Stimulated activated CD4-positive, alpha-beta T cell treated with anti-CD3 and anti-CD28 coated beads, Interleukin-4, amount 100 ng/mL, for 48 hours (primary cell): ENCODE results near the gene CHRNB2.

Experiments
- DNase-seq, 2 donors: peaks; one replicate each; pipeline ENCODE4 v3.0.0-alpha.2; 2020; ENCODE audit warnings: low read depth in 2 of 2

The CHRNB2 gene

GRCh38 chr1:154609398-154610380, 42.1 kb downstream of the CHRNB2 start:
- DNase-seq, result peak; percentile 25 to 40

DNA sequence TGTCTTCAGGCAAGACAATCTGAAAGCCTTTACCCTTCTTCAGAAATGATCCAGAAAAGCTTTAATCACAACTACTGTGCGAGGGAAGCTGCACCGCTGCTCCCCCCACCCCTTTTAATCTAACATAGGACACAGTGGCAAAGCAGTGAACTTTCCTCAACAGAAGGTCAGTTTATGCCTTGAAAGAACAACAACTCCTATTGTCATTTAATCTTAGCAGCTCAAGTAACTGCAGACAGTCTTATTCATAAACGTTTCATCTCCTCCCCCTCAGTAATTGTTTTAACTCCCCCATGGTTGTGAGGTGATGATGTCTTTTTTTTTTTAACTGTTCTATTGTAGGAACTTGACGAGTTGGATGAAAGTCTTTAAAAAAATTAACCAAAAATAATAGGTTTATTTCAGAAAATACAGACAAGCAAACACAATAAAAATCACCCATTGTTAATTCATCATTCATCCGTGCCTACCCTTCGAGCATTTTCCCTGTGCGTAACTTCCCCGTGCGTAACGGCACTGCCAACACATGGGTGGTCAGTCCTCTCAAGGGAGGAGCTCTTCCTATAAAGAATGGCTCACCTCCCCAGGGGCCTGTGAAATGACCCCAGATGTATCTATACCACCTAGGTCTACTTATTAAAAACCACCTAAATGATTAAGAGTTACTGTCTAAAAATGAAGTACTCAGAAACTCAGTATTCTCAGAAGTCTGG, 43.7 kb downstream of the CHRNB2 start:
- no peak for DNase-seq

DNA sequence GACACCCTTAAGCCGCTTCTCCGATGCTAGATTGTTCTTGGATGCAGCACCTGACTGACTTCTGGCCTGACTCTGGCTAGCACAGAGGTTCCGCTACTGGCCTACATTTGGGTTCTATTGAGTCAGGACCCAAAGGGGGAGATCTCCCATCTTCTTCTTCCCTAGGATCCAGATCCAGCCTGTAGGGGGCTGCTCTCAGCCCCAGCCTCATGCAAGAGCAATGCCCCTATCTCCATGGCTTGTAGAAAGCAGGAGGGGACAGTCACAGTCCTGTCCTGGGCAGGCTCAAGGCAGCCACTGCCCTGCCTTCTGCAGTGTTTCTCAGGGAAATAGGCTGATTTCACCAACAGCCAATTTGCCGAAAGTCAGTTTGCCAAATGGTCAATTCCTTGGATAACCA, 46.7 kb downstream of the CHRNB2 start:
- DNase-seq, result no peak

DNA sequence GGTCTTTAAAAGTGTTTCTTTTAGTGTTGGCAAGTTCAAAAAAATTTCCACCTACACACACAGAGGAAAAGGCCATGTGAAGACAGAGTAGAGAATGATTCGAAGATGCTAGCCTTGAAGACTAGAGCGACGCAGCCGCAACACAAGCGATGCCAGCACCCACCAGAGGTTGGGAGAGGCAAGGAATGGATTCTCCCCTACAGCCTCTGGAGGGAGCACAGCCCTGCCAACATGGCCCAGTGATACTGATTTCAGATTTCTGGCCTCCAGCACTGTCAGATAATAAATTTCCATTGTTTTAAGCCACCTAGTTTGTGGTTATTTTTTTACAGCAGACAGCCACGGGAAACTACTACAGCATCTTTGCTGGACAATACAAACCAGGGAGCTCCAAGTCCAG, 47.3 kb downstream of the CHRNB2 start:
- DNase-seq, result no peak

DNA sequence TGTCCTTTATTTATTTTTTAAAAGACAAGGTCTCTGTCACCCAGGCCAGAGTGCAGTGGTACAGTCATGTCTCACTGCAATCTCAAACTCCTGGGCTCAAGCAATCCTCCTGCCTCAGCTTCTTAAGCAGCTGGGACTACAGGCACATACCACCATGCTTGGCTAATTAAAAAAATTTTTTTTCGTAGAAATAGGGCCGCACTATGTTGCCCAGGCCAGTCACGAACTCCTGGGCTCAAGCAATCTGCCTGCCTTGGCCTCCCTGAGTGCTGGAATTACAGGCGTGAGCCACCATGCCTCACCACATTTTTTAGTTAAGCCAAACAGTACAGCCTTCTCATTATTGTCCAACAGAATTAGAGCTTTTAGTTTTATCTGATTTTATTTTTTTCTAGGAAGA, 47.8 kb downstream of the CHRNB2 start:
- no peak for DNase-seq

GRCh38 chr1:154616659-154617345, 49.2 kb downstream of the CHRNB2 start:
- no peak for DNase-seq

- no peak for DNase-seq
These were observed 51.8 kb downstream of the CHRNB2 start for GRCh38 chr1:154619181-154619948.

DNA sequence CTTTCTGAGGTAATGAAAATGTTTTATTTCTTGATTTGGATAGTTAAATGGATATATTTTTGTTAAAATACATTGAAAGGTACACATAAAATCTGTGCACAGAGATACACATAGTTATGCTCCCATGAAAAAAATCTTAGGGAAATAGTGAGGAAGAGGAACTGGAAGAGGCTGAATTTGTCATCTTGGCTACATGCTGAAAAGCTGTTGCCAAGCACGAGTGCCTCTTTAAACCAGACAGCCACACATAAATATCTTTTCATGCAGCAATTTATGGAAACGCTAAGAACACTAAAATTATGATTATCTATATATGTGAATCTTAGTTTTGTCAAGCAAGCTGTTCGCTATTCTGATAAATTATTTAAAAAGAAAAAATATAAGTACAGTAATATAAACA, 53.2 kb downstream of the CHRNB2 start:
- DNase-seq, result no peak

DNA sequence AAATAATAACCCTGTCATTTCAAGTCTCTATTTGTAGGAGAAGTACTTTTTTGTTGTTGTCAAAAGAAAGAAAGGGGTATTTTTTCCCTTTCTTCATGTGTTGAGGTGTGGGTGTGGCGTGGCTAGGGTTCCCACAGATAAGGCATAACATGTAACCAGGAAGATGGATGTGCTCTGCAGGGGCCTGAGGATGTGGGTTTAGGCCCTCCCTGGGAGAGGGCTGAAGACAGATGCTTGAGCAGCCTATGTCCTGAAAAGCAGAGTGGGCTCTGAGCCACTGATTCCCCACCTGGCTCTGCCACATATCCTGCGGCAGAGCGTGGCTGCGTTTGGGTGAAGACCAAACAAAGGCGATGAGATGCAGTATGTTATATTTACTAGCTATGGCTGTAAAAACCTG, 54.3 kb downstream of the CHRNB2 start:
- no peak for DNase-seq

- DNase-seq, result no peak
These were observed 55.0 kb downstream of the CHRNB2 start for GRCh38 chr1:154622503-154623039.

DNA sequence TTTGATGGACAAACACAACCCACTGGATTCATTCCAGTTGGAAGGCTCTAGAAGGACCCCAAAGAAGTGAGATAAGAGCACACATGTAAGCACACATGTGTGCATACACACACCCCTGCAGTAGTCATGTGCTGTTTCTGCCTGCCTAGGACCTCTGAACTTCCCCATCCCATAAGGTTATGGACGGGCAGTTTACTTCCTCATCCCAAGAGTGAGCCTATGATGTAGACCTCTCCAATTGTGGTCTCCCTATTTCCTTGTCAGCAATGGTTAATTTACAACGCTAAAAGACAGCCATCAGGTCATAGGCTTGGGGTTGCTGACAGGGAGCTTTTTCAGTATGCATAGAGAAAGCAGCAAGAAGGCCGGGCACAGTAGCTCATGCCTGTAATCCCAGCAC, 55.8 kb downstream of the CHRNB2 start:
- no peak for DNase-seq

DNA sequence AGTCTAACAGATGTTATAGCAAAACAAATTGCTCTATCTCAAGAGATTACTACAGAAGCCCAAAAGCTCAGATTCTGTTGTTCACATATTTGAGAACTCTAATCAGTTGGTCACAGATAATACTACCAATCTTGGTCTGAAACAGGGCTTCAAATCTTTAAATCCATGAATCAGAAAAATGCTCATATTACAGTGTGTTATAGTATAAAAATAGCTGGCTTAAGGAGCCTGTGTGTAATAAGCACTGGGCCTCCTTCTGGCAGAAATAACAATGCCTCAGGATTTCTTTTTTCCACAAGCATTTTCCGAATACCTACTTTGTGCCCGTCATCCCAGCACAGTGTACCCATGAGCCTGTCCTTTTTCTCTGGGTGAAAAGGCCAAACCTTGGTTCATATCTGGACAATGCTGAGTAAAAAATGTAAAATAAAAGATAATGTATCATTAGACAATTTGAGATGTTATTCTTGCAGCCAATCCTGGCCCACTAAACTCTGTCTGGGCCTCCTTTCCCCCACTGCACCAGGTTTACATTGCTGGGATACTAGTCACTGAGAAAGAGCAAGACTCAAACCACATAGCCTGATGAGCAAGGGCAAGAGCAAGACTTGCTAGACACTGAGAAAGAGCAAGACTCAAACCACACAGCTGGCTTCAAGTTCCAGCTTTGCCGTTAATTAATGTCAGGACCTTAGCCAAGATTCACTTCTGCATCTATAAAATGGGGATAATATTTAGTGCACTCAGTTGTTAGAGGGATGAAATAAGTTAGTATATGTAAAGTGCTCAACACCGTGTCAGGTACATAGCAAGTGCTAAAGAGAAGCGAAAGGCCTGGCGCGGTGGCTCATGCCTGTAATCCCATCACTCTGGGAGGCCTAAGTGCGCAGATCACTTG, 57.4 kb downstream of the CHRNB2 start:
- DNase-seq, result no peak

GRCh38 chr1:154626456-154627256, 59.1 kb downstream of the CHRNB2 start:
- no peak for DNase-seq

DNA sequence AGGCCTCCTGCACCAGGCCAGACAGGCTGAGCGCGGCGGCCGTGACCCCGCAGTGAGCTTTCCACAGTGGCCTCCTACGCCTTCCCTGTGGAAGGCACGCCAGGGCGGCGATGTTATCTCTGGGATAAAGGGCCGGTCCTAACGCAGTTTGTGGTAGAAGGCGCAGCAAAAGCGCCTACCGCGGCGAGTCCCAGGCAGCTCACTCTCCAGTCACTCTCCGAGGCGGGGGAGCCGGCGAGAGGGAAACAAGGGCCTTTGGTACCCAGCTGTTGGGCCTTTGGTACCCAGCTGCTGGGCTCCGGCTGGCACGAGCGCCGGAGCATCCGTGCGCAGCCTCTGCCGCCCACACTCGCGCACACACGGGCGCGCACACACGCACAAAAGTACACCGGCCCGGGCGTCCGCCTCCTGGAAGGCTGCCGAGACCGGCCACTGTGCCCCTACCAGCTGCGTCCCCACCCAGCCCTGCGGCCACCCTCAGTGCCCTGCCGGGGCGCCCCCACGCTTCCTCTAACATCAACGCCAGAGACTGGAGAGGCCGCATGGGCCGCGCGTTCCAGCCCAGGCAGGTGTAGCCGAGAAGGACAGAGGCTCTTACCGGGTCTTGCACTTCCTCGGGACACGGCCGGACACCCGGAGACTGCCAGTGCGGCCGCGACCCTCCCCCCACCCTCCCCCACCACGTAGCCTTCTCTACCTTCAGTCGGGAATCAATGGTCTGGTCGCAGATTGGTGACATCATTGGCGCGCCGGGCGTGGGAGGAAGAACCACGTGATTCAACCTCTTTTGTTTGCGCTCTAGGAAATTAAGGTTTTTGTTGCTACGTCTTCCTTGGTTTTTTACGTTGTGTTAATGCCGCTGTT, 59.9 kb downstream of the CHRNB2 start:
- DNase-seq, result peak; percentile 89 to 96

DNA sequence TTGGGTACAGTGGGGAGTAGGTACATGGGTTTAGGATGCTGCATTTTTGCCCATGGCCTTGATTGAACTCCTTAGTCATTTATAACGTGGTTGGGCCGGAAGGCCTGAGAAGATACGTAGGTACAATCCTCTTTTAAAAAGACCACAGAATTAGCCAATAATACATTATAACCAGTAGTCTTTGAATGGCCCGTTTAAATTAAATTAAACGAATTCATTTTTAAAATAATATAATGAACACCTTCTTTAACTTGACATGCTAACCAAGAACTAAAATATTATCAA, 60.5 kb downstream of the CHRNB2 start:
- no peak for DNase-seq

- DNase-seq, result no peak
These were observed 61.6 kb downstream of the CHRNB2 start for GRCh38 chr1:154629061-154629674.
